Loucy (cell line): ENCODE data around the gene FGGY.

Experiments used
- H2AFZ ChIP-seq: fragments of 200-600 bp; sonication (generic); 2 replicates; pipeline ENCODE4 v1.6.0; 2016; ENCODE audit warnings: antibody characterized with exemption, mild to moderate bottlenecking, low read length, moderate library complexity
- H3F3A ChIP-seq: fragments of 200-600 bp; 2 replicates; pipeline ENCODE4 v1.6.0; 2016; ENCODE audit warnings: antibody characterized with exemption, low read depth, mild to moderate bottlenecking
- H3K27me3 ChIP-seq: fragments of 200-600 bp; sonication (generic); 2 replicates; pipeline ENCODE4 v1.6.1; 2014; ENCODE audit warnings: low read length, mild to moderate bottlenecking; ENCODE audit not compliant: insufficient read depth, poor library complexity, severe bottlenecking
- H3K36me3 ChIP-seq: fragments of 200-600 bp; sonication (generic); 2 replicates; pipeline ENCODE4 v1.6.1; 2016; ENCODE audit warnings: low read length; ENCODE audit not compliant: insufficient read depth
- H3K4me1 ChIP-seq: fragments of 200-600 bp; sonication (generic); 2 replicates; pipeline ENCODE4 v1.5.1; 2014; ENCODE audit warnings: low read length, mild to moderate bottlenecking; ENCODE audit not compliant: insufficient read depth, poor library complexity, severe bottlenecking
- H3K4me2 ChIP-seq: fragments of 200-600 bp; sonication (generic); 2 replicates; pipeline ENCODE4 v1.6.0; 2014; ENCODE audit warnings: antibody characterized with exemption, low read length, low read depth, mild to moderate bottlenecking; ENCODE audit not compliant: poor library complexity, severe bottlenecking
- H3K4me3 ChIP-seq: fragments of 200-600 bp; sonication (generic); 2 replicates; pipeline ENCODE4 v1.5.1; 2014; ENCODE audit warnings: low read length, mild to moderate bottlenecking, mixed read lengths; ENCODE audit not compliant: poor library complexity, severe bottlenecking
- H3K79me2 ChIP-seq: fragments of 200-600 bp; sonication (generic); 2 replicates; pipeline ENCODE4 v1.6.1; 2014; ENCODE audit warnings: low read length; ENCODE audit not compliant: insufficient read depth
- H3K9ac ChIP-seq: fragments of 200-600 bp; sonication (generic); 2 replicates; pipeline ENCODE4 v1.6.0; 2014; ENCODE audit warnings: mild to moderate bottlenecking, low read depth, low read length, moderate library complexity; ENCODE audit not compliant: poor library complexity, severe bottlenecking
- H3K9me2 ChIP-seq: fragments of 200-600 bp; sonication (generic); replicated peaks from 2 replicates; pipeline ENCODE4 v1.6.1; 2016; ENCODE audit warnings: low read depth, low read length, mixed read lengths
- H3K9me3 ChIP-seq: fragments of 200-600 bp; sonication (generic); 2 replicates; pipeline ENCODE4 v1.6.1; 2014; ENCODE audit warnings: mild to moderate bottlenecking, antibody characterized with exemption, low read length, low read depth; ENCODE audit not compliant: insufficient read depth
- H4K20me1 ChIP-seq: fragments of 200-600 bp; sonication (generic); 2 replicates; pipeline ENCODE4 v1.6.0; 2014; ENCODE audit warnings: antibody characterized with exemption, low read length, mild to moderate bottlenecking; ENCODE audit not compliant: insufficient read depth, poor library complexity, severe bottlenecking
- CTCF ChIP-seq: fragments of 200-600 bp; sonication (generic); conservative IDR thresholded peaks from 2 replicates; pipeline ENCODE4 v1.5.1; 2014; ENCODE audit warnings: mild to moderate bottlenecking, antibody characterized with exemption, low read length
- EZH2phosphoT487 ChIP-seq: fragments of 200-600 bp; IDR thresholded peaks from 2 replicates; pipeline ENCODE4 v1.6.1; 2018; ENCODE audit warnings: antibody characterized with exemption, mild to moderate bottlenecking, moderate library complexity, borderline replicate concordance

The FGGY gene

GRCh38 chr1:59361766-59362165 lies 64.9 kb downstream of the FGGY start:
- Histone ChIP-seq H4K20me1 (no peaks in the 10 kb centered on the region), H3K36me3 (no peaks in the 10 kb centered on the region), H3K9me3 (no peaks in the 10 kb centered on the region), H3K4me2 (no peak overlapping the region), H3K9me2 (no peaks in the 10 kb centered on the region), H3K9ac (no peak overlapping the region), H3F3A (no peaks in the 10 kb centered on the region), H3K27me3 (no peaks in the 10 kb centered on the region), H3K4me3 (no peak overlapping the region), H3K4me1 (no peaks in the 10 kb centered on the region), H2AFZ (no peak overlapping the region), H3K79me2 (no peaks in the 10 kb centered on the region)
- TF ChIP-seq CTCF (no peak), EZH2phosphoT487 (no peak)

GRCh38 chr1:59364037-59364436 lies 67.1 kb downstream of the FGGY start:
- H4K20me1 ChIP-seq: no peaks in the 10 kb centered on the region
- TF ChIP-seq EZH2phosphoT487: no peak
- TF ChIP-seq CTCF: no peak
- no peaks in the 10 kb centered on the region for H3K27me3 ChIP-seq
- no peak overlapping the region for H2AFZ ChIP-seq
- no peaks in the 10 kb centered on the region for H3K9me3 ChIP-seq
- H3K9me2 ChIP-seq: no peaks in the 10 kb centered on the region
- no peak overlapping the region for H3K4me2 ChIP-seq
- H3K4me1 ChIP-seq: no peaks in the 10 kb centered on the region
- H3K9ac ChIP-seq: no peak overlapping the region
- H3F3A ChIP-seq: no peaks in the 10 kb centered on the region
- H3K79me2 ChIP-seq: no peaks in the 10 kb centered on the region
- H3K4me3 ChIP-seq: no peak overlapping the region
- no peaks in the 10 kb centered on the region for H3K36me3 ChIP-seq

GRCh38 chr1:59366346-59366745 lies 69.5 kb downstream of the FGGY start:
- Histone ChIP-seq H3K9ac (no peak overlapping the region), H3F3A (no peaks in the 10 kb centered on the region), H2AFZ (no peak overlapping the region), H3K4me2 (no peak overlapping the region), H3K27me3 (no peaks in the 10 kb centered on the region), H3K4me1 (no peaks in the 10 kb centered on the region), H3K9me2 (no peaks in the 10 kb centered on the region), H3K79me2 (no peaks in the 10 kb centered on the region), H3K4me3 (no peak overlapping the region), H3K9me3 (no peaks in the 10 kb centered on the region), H3K36me3 (no peaks in the 10 kb centered on the region), H4K20me1 (no peaks in the 10 kb centered on the region)
- no peak for TF ChIP-seq EZH2phosphoT487
- no peak for TF ChIP-seq CTCF
